Hepatocyte (in vitro differentiated cells): Measurements from ENCODE around the gene VGLL4.

Experiments
- EZH2 ChIP-seq: fragments of 200-600 bp; sonication (generic); IDR thresholded peaks from 2 replicates; pipeline ENCODE4 v1.6.1; 2016; ENCODE audit warnings: antibody characterized with exemption, mild to moderate bottlenecking, borderline replicate concordance
- EZH2phosphoT487 ChIP-seq: fragments of 200-600 bp; sonication (generic); IDR thresholded peaks from one replicate; pipeline ENCODE4 v1.6.1; 2018; ENCODE audit warnings: antibody characterized with exemption, mild to moderate bottlenecking, low read depth, moderate library complexity; ENCODE audit not compliant: unreplicated experiment, severe bottlenecking
- TF ChIP-seq, protein P1 (sequence below): fragments of 200-600 bp; sonication (generic); IDR thresholded peaks from 2 replicates; pipeline ENCODE4 v1.5.1; 2016; ENCODE audit warnings: antibody characterized with exemption, mild to moderate bottlenecking; ENCODE audit not compliant: poor library complexity

DNA sequence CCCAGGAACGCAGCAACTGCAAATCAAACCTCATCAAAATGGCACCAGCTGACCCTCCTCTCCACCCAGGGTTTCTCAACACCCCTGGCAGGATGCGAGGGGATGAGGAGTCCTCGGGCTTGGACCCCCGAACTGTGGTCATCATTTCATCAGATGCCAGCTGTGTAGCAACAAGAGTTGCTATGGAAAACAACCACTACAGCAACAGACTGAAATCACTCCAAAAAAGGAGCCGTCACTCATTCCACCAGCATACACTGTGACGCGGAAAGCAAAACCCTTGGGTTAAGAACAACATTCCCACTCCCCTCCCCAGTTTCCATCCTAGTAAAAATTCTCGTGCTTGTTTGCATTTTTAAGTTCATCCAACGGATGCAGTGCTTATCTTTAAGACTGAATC is 40.1 kb downstream of the VGLL4 start:
- no peak for TF ChIP-seq EZH2
- TF ChIP-seq, protein P1, sequence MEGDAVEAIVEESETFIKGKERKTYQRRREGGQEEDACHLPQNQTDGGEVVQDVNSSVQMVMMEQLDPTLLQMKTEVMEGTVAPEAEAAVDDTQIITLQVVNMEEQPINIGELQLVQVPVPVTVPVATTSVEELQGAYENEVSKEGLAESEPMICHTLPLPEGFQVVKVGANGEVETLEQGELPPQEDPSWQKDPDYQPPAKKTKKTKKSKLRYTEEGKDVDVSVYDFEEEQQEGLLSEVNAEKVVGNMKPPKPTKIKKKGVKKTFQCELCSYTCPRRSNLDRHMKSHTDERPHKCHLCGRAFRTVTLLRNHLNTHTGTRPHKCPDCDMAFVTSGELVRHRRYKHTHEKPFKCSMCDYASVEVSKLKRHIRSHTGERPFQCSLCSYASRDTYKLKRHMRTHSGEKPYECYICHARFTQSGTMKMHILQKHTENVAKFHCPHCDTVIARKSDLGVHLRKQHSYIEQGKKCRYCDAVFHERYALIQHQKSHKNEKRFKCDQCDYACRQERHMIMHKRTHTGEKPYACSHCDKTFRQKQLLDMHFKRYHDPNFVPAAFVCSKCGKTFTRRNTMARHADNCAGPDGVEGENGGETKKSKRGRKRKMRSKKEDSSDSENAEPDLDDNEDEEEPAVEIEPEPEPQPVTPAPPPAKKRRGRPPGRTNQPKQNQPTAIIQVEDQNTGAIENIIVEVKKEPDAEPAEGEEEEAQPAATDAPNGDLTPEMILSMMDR: no peak
- TF ChIP-seq EZH2phosphoT487: no peak
